ENCODE results near the gene TTR. TPM values are rescaled to one million over a fixed set of nuclear protein-coding genes. Genes with fewer than 3 reads are reported as not detected.

The TTR gene
- total and polyA plus RNA-seq, 4 donors: 0.27 to 7,204 (median 0.41) TPM; not detected in 1

GRCh38 chr18:31587529-31587928 lies 4.1 kb upstream of the TTR start:
- no peaks in the 10 kb centered on the region for H3K9me3 ChIP-seq (ENCODE audit: control insufficient read depth, insufficient read depth, low read length)
- DNase-seq (ENCODE audit: low read depth in 4 of 6, low spot score in 6 of 6): peak in 1 of 6 donors; percentile 23
- no peaks in the 10 kb centered on the region for H3K27me3 ChIP-seq (ENCODE audit: control insufficient read depth, insufficient read depth, low read length)
- no peaks in the 10 kb centered on the region for H3K36me3 ChIP-seq (ENCODE audit: control insufficient read depth, insufficient read depth, low read length)
- H3K27ac ChIP-seq (ENCODE audit: low read depth, low read length): no peak overlapping the region
- WGBS (ENCODE audit: insufficient coverage): 73% methylated on average over 3 of the region's 4 CpGs
- no peaks in the 10 kb centered on the region for H3K4me1 ChIP-seq (ENCODE audit: control insufficient read depth, insufficient read depth, low read length)
- no peak overlapping the region for H3K4me3 ChIP-seq (ENCODE audit: low read depth, low read length)

- Histone ChIP-seq H3K27ac (ENCODE audit: low read depth, low read length) (no peak overlapping the region), H3K4me1 (ENCODE audit: control insufficient read depth, insufficient read depth, low read length) (no peaks in the 10 kb centered on the region), H3K9me3 (ENCODE audit: control insufficient read depth, insufficient read depth, low read length) (no peaks in the 10 kb centered on the region), H3K36me3 (ENCODE audit: control insufficient read depth, insufficient read depth, low read length) (no peaks in the 10 kb centered on the region), H3K27me3 (ENCODE audit: control insufficient read depth, insufficient read depth, low read length) (no peaks in the 10 kb centered on the region), H3K4me3 (ENCODE audit: low read depth, low read length) (no peak overlapping the region)
- WGBS (ENCODE audit: insufficient coverage): 78% methylated on average over 1 of the region's 8 CpGs
- no peak for DNase-seq (ENCODE audit: low read depth in 4 of 6, low spot score in 6 of 6)
Measured at GRCh38 chr18:31590570-31590969, 1.1 kb upstream of the TTR start.

DNA sequence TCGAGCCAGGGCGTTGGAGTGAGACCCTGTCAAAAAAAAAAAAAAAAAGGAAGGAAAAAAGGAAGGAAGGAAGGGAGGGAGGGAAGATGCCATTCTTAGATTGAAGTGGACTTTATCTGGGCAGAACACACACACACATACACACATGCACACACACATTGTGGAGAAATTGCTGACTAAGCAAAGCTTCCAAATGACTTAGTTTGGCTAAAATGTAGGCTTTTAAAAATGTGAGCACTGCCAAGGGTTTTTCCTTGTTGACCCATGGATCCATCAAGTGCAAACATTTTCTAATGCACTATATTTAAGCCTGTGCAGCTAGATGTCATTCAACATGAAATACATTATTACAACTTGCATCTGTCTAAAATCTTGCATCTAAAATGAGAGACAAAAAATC lies 564 bp upstream of the TTR start:
- Histone ChIP-seq H3K4me1 (ENCODE audit: control insufficient read depth, insufficient read depth, low read length) (no peaks in the 10 kb centered on the region), H3K36me3 (ENCODE audit: control insufficient read depth, insufficient read depth, low read length) (no peaks in the 10 kb centered on the region), H3K9me3 (ENCODE audit: control insufficient read depth, insufficient read depth, low read length) (no peaks in the 10 kb centered on the region), H3K27me3 (ENCODE audit: control insufficient read depth, insufficient read depth, low read length) (no peaks in the 10 kb centered on the region), H3K27ac (ENCODE audit: low read depth, low read length) (no peak overlapping the region), H3K4me3 (ENCODE audit: low read depth, low read length) (no peak overlapping the region)
- no CpG with 5 or more reads among the region's 2 CpGs for WGBS (ENCODE audit: insufficient coverage)
- no peak for DNase-seq (ENCODE audit: low read depth in 4 of 6, low spot score in 6 of 6)

DNA sequence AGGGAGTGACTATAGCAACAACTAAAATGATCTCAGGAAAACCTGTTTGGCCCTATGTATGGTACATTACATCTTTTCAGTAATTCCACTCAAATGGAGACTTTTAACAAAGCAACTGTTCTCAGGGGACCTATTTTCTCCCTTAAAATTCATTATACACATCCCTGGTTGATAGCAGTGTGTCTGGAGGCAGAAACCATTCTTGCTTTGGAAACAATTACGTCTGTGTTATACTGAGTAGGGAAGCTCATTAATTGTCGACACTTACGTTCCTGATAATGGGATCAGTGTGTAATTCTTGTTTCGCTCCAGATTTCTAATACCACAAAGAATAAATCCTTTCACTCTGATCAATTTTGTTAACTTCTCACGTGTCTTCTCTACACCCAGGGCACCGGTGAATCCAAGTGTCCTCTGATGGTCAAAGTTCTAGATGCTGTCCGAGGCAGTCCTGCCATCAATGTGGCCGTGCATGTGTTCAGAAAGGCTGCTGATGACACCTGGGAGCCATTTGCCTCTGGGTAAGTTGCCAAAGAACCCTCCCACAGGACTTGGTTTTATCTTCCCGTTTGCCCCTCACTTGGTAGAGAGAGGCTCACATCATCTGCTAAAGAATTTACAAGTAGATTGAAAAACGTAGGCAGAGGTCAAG lies 955 bp downstream of the TTR start:
- Histone ChIP-seq H3K27me3 (ENCODE audit: control insufficient read depth, insufficient read depth, low read length) (no peaks in the 10 kb centered on the region), H3K27ac (ENCODE audit: low read depth, low read length) (no peak overlapping the region), H3K4me3 (ENCODE audit: low read depth, low read length) (no peak overlapping the region), H3K36me3 (ENCODE audit: control insufficient read depth, insufficient read depth, low read length) (no peaks in the 10 kb centered on the region), H3K4me1 (ENCODE audit: control insufficient read depth, insufficient read depth, low read length) (no peaks in the 10 kb centered on the region), H3K9me3 (ENCODE audit: control insufficient read depth, insufficient read depth, low read length) (no peaks in the 10 kb centered on the region)
- DNase-seq (ENCODE audit: low read depth in 4 of 6, low spot score in 6 of 6): peak in 2 of 6 donors; percentile 21 to 91
- WGBS (ENCODE audit: insufficient coverage): 53% methylated on average over 6 of the region's 10 CpGs

DNA sequence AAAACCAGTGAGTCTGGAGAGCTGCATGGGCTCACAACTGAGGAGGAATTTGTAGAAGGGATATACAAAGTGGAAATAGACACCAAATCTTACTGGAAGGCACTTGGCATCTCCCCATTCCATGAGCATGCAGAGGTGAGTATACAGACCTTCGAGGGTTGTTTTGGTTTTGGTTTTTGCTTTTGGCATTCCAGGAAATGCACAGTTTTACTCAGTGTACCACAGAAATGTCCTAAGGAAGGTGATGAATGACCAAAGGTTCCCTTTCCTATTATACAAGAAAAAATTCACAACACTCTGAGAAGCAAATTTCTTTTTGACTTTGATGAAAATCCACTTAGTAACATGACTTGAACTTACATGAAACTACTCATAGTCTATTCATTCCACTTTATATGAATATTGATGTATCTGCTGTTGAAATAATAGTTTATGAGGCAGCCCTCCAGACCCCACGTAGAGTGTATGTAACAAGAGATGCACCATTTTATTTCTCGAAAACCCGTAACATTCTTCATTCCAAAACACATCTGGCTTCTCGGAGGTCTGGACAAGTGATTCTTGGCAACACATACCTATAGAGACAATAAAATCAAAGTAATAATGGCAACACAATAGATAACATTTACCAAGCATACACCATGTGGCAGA lies 3.6 kb downstream of the TTR start:
- no peaks in the 10 kb centered on the region for H3K36me3 ChIP-seq (ENCODE audit: control insufficient read depth, insufficient read depth, low read length)
- no peak overlapping the region for H3K4me3 ChIP-seq (ENCODE audit: low read depth, low read length)
- no peaks in the 10 kb centered on the region for H3K27me3 ChIP-seq (ENCODE audit: control insufficient read depth, insufficient read depth, low read length)
- DNase-seq (ENCODE audit: low read depth in 4 of 6, low spot score in 6 of 6): no peak
- H3K27ac ChIP-seq (ENCODE audit: low read depth, low read length): no peak overlapping the region
- no peaks in the 10 kb centered on the region for H3K9me3 ChIP-seq (ENCODE audit: control insufficient read depth, insufficient read depth, low read length)
- H3K4me1 ChIP-seq (ENCODE audit: control insufficient read depth, insufficient read depth, low read length): no peaks in the 10 kb centered on the region
- WGBS (ENCODE audit: insufficient coverage): 83% methylated on average over 3 of the region's 5 CpGs

DNA sequence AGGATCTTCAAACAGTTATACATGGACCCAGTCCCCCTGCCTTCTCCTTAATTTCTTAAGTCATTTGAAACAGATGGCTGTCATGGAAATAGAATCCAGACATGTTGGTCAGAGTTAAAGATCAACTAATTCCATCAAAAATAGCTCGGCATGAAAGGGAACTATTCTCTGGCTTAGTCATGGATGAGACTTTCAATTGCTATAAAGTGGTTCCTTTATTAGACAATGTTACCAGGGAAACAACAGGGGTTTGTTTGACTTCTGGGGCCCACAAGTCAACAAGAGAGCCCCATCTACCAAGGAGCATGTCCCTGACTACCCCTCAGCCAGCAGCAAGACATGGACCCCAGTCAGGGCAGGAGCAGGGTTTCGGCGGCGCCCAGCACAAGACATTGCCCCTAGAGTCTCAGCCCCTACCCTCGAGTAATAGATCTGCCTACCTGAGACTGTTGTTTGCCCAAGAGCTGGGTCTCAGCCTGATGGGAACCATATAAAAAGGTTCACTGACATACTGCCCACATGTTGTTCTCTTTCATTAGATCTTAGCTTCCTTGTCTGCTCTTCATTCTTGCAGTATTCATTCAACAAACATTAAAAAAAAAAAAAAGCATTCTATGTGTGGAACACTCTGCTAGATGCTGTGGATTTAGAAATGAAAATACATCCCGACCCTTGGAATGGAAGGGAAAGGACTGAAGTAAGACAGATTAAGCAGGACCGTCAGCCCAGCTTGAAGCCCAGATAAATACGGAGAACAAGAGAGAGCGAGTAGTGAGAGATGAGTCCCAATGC lies 4.6 kb downstream of the TTR start:
- Histone ChIP-seq H3K36me3 (ENCODE audit: control insufficient read depth, insufficient read depth, low read length) (no peaks in the 10 kb centered on the region), H3K9me3 (ENCODE audit: control insufficient read depth, insufficient read depth, low read length) (no peaks in the 10 kb centered on the region), H3K4me1 (ENCODE audit: control insufficient read depth, insufficient read depth, low read length) (no peaks in the 10 kb centered on the region), H3K27me3 (ENCODE audit: control insufficient read depth, insufficient read depth, low read length) (no peaks in the 10 kb centered on the region), H3K27ac (ENCODE audit: low read depth, low read length) (no peak overlapping the region), H3K4me3 (ENCODE audit: low read depth, low read length) (no peak overlapping the region)
- 95% methylated on average over 8 of the region's 9 CpGs for WGBS (ENCODE audit: insufficient coverage)
- DNase-seq (ENCODE audit: low read depth in 4 of 6, low spot score in 6 of 6): no peak

GRCh38 chr18:31598021-31598805 lies 6.5 kb downstream of the TTR start:
- no peaks in the 10 kb centered on the region for H3K9me3 ChIP-seq (ENCODE audit: control insufficient read depth, insufficient read depth, low read length)
- no peak overlapping the region for H3K27ac ChIP-seq (ENCODE audit: low read depth, low read length)
- no peak overlapping the region for H3K4me3 ChIP-seq (ENCODE audit: low read depth, low read length)
- 98% methylated on average over 5 of the region's 13 CpGs for WGBS (ENCODE audit: insufficient coverage)
- H3K27me3 ChIP-seq (ENCODE audit: control insufficient read depth, insufficient read depth, low read length): no peaks in the 10 kb centered on the region
- H3K4me1 ChIP-seq (ENCODE audit: control insufficient read depth, insufficient read depth, low read length): no peaks in the 10 kb centered on the region
- DNase-seq (ENCODE audit: low read depth in 4 of 6, low spot score in 6 of 6): no peak
- no peaks in the 10 kb centered on the region for H3K36me3 ChIP-seq (ENCODE audit: control insufficient read depth, insufficient read depth, low read length)

- no peaks in the 10 kb centered on the region for H3K36me3 ChIP-seq (ENCODE audit: control insufficient read depth, insufficient read depth, low read length)
- H3K9me3 ChIP-seq (ENCODE audit: control insufficient read depth, insufficient read depth, low read length): no peaks in the 10 kb centered on the region
- no peaks in the 10 kb centered on the region for H3K4me1 ChIP-seq (ENCODE audit: control insufficient read depth, insufficient read depth, low read length)
- H3K4me3 ChIP-seq (ENCODE audit: low read depth, low read length): no peak overlapping the region
- H3K27ac ChIP-seq (ENCODE audit: low read depth, low read length): no peak overlapping the region
- no peaks in the 10 kb centered on the region for H3K27me3 ChIP-seq (ENCODE audit: control insufficient read depth, insufficient read depth, low read length)
- no peak for DNase-seq (ENCODE audit: low read depth in 4 of 6, low spot score in 6 of 6)
Measured at GRCh38 chr18:31603315-31603714, 11.6 kb downstream of the TTR start.

DNA sequence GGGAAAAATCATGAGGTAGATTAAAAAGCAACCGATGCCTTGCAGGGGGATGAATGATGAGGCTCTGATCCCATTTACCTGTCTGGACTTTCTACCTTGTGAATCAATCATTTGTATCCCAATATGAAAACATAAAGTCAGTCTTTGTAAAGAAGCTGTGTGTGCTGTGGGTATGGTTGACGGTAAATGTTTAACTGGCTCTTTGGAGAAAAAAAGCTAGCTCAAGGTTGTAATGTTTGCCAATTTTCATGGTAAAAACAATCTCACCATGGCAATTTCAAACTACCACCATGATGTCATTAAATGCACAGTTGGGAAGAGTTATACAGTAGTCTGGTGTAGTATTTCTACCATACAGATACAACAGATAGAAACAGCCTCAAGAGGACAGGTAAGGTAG lies 14.6 kb downstream of the TTR start:
- DNase-seq (ENCODE audit: low read depth in 4 of 6, low spot score in 6 of 6): no peak
- Histone ChIP-seq H3K9me3 (ENCODE audit: control insufficient read depth, insufficient read depth, low read length) (no peaks in the 10 kb centered on the region), H3K4me1 (ENCODE audit: control insufficient read depth, insufficient read depth, low read length) (no peaks in the 10 kb centered on the region), H3K27me3 (ENCODE audit: control insufficient read depth, insufficient read depth, low read length) (no peaks in the 10 kb centered on the region), H3K27ac (ENCODE audit: low read depth, low read length) (no peak overlapping the region), H3K36me3 (ENCODE audit: control insufficient read depth, insufficient read depth, low read length) (no peaks in the 10 kb centered on the region), H3K4me3 (ENCODE audit: low read depth, low read length) (no peak overlapping the region)
- WGBS (ENCODE audit: insufficient coverage): no CpG with 5 or more reads among the region's 2 CpGs
